KOPT-K1 (cell line): ENCODE data around the gene PLSCR5.

Source experiments
- H3K27ac ChIP-seq: fragments of 200-600 bp; sonication (generic); 2 replicates; pipeline ENCODE4 v1.5.1; 2016; ENCODE audit warnings: antibody characterized with exemption, mild to moderate bottlenecking, low read depth, low read length; ENCODE audit not compliant: poor library complexity, severe bottlenecking
- H3K36me3 ChIP-seq: fragments of 200-600 bp; sonication (generic); 2 replicates; pipeline ENCODE4 v1.5.1; 2017; ENCODE audit warnings: antibody characterized with exemption, mild to moderate bottlenecking, low read length, moderate library complexity; ENCODE audit not compliant: insufficient read depth
- H3K9me3 ChIP-seq: fragments of 200-600 bp; sonication (generic); 2 replicates; pipeline ENCODE4 v1.5.1; 2017; ENCODE audit warnings: antibody characterized with exemption, low read length, mild to moderate bottlenecking; ENCODE audit not compliant: insufficient read depth, poor library complexity, severe bottlenecking

The PLSCR5 gene, protein sequence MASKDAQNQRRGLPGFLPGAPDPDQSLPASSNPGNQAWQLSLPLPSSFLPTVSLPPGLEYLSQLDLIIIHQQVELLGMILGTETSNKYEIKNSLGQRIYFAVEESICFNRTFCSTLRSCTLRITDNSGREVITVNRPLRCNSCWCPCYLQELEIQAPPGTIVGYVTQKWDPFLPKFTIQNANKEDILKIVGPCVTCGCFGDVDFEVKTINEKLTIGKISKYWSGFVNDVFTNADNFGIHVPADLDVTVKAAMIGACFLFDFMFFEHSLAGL

DNA sequence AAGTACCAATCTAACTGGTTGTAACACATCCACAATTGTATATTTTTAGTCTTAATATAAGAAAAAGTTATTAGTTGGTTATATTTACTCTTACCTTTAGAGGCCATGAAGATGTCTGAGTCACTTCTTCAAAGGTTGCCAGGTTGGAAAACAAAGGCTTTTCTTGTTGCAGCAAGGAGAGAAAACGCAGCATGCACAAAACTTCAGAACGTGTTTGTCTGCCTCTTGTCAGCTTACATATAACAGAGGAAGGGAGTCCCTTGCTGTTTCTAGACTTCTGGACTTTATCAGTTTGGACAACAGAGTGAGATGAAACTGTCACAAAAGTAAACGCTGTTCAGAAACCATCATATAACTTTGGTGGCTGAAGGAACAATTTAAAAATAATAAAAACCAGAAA lies at the start of gene PLSCR5:
TSS of gene PLSCR5 (minus strand) at position 241 of the 400 bp plus-strand sequence. CDS start at position 107, 134 bp downstream.
- H3K9me3 ChIP-seq, result no peaks in the 10 kb centered on the region
- H3K36me3 ChIP-seq, result no peaks in the 10 kb centered on the region
- no peak within 1 kb of the TSS for H3K27ac ChIP-seq

DNA sequence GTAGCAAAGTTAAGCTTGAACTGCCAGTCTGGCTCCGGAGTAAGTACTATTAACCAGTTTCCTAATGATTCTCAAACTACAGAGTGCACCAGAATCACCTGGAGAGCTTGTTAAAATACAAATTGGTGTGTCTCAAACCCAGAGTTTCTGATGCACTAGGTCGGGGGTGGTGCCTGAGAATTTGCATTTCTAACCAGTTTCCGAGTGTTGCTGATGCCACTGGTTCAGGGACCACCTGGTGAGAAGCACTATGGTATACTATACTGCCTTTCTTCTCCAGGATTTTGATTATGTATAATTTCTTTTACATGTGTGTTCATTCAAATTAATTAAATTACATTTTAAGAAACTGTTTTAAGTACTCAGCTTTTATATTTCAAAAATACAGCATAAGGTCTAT lies 48.8 kb upstream of the PLSCR5 start:
- Histone ChIP-seq H3K27ac (no peak overlapping the region), H3K36me3 (no peaks in the 10 kb centered on the region)

DNA sequence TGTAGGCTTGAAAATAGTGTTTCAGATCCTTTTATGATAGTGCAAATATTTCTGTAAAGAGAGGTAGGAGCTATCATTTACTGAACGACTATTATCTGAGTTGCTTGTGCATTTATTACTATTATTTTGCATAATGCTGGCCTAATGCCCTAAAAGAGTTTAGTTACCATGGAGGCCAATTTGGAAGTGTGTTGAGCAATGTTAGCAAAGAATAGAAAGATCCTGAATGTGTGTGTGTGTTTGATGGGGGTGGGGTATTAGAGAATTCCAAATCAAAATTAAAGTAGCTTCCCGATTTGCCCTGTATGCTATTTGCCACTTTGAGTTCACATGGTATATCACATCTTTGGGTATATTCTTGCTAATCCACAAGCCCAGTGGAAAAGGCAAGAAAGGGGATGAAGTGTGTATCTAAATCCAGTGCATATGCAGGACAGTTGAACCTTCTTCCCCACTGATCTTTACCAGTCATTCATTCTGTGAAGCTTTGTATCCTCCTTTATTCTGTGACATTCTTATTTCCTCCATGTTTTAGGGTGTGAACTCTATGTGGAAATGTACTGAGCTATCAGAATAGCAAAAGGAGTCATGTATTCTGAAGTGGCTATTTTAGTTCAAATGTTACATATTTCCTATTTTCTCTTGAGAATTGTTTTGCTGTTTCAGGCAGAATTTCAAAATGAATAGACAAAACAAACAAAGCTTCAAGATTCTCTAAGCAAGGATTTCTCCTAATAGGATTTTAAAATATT lies 45.7 kb upstream of the PLSCR5 start:
- no peak overlapping the region for H3K27ac ChIP-seq
- no peaks in the 10 kb centered on the region for H3K9me3 ChIP-seq
- no peaks in the 10 kb centered on the region for H3K36me3 ChIP-seq

More for the DNA sequence above, 48.8 kb upstream of the PLSCR5 start:
- no peaks in the 10 kb centered on the region for H3K9me3 ChIP-seq

DNA sequence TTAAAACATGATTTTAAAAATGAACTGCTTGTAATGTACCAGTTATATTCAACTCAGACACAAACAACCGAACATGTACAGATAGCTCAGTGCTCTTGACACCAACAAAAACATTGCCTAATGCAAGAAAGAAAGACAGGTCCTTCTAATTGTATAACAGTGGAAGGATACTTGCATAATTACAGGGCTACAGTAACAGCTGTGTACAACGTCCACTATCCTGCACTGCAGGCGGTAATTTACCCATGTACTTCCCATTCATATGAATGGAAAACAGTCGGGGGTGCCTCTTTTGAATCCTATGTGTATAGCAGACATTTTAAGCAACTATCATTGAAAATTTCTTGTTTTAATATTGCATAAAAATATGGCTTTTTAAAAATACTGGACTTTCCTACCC lies 41.1 kb upstream of the PLSCR5 start:
- Histone ChIP-seq H3K27ac (no peak overlapping the region), H3K9me3 (no peaks in the 10 kb centered on the region), H3K36me3 (no peaks in the 10 kb centered on the region)

DNA sequence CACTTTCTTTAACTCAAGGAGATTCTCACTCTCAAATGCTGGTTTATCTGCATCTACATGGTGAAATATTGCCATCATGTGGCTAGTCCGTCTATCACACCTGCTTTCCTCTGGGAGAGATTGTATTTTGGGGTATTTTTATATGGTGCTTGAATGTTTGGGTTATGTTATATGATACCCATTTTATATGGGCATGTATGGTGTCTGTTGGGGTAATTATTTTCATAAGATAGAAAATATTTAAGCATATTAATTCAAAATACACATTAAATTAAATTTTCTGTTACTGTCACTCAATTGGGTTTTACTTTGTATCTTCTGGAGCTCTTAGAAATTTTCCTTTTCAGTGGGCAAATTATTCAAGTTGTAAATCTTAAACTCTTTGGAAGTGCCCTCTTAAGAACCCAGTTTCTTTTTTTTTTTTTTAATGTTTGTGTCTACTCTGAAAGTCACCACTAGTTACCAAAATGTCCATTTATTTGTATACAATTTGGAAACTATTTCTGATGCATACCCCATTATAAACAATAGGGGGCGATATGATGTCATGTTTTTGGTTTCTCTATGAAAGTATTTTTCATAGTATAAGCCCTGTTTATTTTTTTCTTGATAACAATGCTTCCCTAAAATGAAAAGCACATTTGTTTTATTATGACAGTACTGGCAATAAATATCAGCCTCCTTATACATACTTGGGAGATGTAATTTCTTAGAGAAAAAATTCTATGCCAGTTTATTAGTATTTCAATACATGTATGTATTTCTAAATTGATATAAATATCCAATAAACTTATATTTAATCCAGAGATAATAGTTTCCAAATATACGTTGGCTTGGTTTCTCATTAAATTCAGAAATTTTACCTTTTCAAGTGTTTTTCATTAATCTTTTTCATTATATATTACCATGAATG lies 36.1 kb upstream of the PLSCR5 start:
- no peak overlapping the region for H3K27ac ChIP-seq
- no peaks in the 10 kb centered on the region for H3K9me3 ChIP-seq

DNA sequence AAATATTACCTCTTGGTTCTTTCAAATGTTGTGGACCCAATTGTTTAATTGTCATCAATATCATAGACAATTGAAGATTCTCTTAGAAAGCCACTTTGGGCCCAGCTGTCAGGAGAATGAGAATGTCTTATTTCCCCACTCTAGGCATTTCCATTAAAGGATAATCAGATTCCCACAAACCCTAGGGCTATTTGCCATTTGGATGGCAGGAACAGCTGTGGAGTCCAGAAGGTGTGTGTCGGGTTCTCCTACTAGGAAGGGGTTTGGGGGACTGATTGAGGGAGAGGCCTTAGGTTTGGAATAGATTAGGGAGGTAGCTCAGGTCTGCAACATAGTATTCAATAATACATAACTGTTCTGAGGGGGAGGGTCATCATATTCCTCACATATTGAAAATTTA lies 35.2 kb upstream of the PLSCR5 start:
- H3K36me3 ChIP-seq, result no peaks in the 10 kb centered on the region
- H3K9me3 ChIP-seq, result no peaks in the 10 kb centered on the region
- H3K27ac ChIP-seq, result no peak overlapping the region

More for the DNA sequence above, 36.1 kb upstream of the PLSCR5 start:
- H3K36me3 ChIP-seq, result no peaks in the 10 kb centered on the region

DNA sequence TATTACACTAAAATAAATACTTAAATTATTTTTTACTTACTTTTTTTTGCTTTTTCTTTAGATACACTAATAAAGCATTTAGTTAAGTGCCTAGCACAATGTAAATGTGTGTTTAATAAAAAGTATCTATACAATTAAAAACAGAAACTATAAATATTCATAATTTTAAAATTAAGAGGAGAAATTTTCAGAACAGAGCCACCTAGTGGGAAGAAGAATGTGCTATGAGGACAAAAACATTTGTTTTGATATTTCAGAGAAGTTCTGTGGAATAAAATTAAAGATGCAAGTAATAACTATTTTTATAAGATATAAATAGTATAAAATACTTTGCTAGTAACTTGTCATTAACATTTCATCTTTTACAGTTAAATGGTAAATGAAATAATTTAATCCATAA lies 33.6 kb upstream of the PLSCR5 start:
- Histone ChIP-seq H3K36me3 (no peaks in the 10 kb centered on the region), H3K27ac (no peak overlapping the region), H3K9me3 (no peaks in the 10 kb centered on the region)

DNA sequence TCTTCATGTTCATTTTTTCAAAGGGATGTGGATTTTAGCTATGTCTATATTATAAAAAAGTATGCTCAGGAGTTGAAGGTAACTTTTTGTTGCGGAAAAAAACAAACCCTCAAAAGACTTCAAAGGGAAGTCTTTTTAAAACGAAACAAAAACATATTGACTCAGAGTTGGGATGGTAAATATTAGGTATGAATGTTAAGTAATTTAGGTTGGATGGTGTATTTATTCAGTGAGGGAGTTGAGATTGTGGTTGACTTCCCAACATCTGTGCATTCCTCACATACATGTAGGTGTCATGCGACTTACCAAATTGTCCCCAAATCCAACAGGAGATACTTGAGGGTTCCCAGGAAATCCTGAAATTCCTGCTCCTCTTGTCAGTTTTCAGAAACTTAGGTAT lies 32.7 kb upstream of the PLSCR5 start:
- no peaks in the 10 kb centered on the region for H3K9me3 ChIP-seq
- no peak overlapping the region for H3K27ac ChIP-seq
- no peaks in the 10 kb centered on the region for H3K36me3 ChIP-seq

DNA sequence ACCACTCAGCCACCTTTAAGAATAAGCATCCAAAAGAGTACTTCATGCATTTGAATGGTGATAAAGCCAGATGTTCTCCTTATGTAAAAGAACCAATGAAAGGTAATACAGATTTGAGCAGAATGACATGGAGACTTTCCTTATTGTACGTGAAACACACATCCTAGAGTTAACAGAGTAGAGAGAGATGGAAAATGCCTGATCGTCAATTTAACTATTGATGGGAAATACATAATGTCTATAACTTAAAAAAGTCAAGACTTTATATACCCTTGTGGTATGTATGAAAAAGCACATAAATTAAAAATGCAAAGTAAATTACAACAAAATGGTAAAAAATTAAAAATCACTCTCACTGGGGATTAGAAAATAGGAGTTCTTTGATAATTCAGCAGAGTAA lies 31.7 kb upstream of the PLSCR5 start:
- Histone ChIP-seq H3K9me3 (no peaks in the 10 kb centered on the region), H3K36me3 (no peaks in the 10 kb centered on the region), H3K27ac (no peak overlapping the region)

DNA sequence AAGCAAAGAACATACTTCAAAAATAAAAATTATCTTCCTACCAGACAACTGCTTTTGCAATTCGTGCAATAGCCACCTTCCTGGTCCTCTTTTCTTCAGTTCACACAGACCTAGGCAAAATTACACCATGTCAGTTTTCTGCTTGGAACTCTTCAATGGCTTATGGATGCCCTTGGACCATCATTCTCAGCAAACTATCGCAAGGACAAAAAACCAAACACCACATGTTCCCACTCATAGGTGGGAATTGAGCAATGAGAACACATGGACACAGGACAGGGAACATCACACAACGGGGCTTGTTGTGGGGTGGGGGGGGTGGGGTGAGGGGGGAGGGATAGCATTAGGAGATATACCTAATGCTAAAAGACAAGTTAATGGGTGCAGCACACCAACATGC lies 29.2 kb upstream of the PLSCR5 start:
- no peaks in the 10 kb centered on the region for H3K36me3 ChIP-seq
- H3K27ac ChIP-seq, result no peak overlapping the region
- no peaks in the 10 kb centered on the region for H3K9me3 ChIP-seq

DNA sequence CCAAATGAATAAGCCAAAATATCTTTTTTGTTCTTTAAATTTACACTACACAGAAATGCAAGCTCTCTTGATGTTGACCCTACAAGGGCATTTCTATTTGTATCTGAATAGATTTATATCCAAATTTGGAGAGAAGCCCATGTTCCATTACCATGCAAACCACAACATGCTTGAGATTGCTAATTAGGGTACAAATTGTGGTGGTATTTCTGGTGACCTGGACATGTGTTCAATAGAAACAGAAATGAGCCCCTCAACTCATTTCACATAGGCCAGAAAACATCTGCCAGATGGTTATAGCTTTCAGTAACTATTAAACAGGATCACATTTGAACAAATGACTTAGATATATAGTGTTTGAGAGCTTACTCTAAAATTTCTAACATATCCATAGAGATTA lies 23.5 kb upstream of the PLSCR5 start:
- H3K9me3 ChIP-seq, result no peaks in the 10 kb centered on the region
- no peak overlapping the region for H3K27ac ChIP-seq
- H3K36me3 ChIP-seq, result no peaks in the 10 kb centered on the region

DNA sequence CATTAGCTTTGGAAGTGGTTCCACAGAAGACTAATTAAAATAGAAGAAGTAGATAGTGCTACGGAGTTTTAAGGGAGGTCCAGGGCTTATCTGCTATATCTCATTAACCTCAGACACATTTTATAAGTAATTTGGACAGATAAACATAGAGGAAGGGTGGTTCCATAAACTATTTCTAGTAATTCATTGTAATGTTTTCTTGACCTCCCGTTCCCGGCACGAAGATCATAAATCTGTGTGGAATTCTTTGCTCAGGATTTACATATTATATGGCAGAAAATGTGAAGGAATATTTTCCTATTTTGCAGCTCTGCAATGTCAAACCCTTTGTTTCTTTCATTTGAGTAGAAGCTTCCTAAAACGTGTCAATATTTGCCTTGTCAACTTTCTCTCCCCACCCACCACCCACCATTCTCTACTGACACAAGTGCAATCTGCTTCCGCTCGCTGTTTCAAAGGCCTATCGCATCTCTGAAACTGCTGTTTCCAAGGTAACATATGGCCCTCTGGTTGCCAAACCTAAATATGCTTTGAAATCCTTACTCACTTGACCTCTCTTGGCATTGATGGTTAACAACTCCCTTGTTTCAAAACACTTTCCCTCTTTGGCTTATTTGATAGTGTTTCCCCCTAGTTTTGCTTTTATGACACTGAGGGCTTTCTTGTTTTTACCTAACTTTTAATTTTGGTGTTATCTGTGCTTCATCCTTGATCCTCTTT lies 21.4 kb upstream of the PLSCR5 start:
- no peak overlapping the region for H3K27ac ChIP-seq
- H3K9me3 ChIP-seq, result no peaks in the 10 kb centered on the region
- H3K36me3 ChIP-seq, result no peaks in the 10 kb centered on the region

DNA sequence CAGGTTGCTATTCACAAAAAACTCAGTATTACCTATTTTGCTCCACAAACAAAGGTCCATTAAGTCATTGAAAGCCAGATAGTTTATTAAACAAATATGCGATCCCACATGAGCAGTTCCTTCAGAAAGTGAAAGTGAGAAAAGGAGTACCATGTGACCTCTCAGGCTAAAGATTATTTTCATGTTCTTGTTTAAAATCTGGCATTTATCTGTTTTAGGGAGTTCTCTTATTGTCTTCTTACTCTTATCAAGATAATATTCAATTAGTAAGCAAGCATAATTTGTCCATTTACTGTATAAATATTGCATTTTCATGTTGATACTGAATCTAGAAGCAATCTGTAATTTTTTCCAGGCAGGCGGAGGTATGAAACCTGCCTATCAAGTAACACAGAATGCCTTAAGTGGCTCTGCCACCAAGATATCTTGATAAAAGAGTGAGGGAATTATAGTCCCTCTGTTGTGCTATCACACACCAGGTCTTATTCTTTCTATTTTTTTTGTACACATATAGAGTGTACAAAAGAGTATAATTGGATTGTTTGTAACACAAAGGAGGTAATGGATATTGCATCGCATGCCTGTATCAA lies 20.1 kb upstream of the PLSCR5 start:
- H3K9me3 ChIP-seq, result no peaks in the 10 kb centered on the region
- H3K27ac ChIP-seq, result no peak overlapping the region
- no peaks in the 10 kb centered on the region for H3K36me3 ChIP-seq

DNA sequence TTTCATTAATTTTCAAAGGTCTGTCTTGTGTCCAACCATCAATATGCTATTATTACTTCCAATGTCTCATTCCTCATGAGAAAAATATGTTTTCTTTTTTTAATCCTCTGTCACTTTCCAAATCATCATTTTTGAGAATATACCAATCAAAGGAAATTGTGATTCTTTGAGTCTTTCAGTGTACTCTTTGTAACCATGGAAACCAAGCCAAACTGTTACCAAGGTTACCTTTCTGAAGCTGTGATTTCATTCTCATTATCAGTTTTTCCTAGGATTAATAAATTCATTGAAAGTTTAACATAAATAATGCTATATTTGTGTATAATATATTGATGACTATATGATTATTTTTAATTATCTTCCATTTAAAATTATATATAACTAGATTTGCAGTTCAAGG lies 16.6 kb upstream of the PLSCR5 start:
- Histone ChIP-seq H3K9me3 (no peaks in the 10 kb centered on the region), H3K36me3 (no peaks in the 10 kb centered on the region), H3K27ac (no peak overlapping the region)
